NCI-H1436 (cell line): ENCODE results near the gene CNPY3.
"Not testable (repeated sequence)": the region's sequence is repeated elsewhere in the genome, so short reads cannot be mapped to it uniquely, and the experiment has no call there.

Experiments used
- DNase-seq: peaks from one replicate; lab custom pipeline; 2025; lab: John Stamatoyannopoulos, UW

The CNPY3 gene

DNA sequence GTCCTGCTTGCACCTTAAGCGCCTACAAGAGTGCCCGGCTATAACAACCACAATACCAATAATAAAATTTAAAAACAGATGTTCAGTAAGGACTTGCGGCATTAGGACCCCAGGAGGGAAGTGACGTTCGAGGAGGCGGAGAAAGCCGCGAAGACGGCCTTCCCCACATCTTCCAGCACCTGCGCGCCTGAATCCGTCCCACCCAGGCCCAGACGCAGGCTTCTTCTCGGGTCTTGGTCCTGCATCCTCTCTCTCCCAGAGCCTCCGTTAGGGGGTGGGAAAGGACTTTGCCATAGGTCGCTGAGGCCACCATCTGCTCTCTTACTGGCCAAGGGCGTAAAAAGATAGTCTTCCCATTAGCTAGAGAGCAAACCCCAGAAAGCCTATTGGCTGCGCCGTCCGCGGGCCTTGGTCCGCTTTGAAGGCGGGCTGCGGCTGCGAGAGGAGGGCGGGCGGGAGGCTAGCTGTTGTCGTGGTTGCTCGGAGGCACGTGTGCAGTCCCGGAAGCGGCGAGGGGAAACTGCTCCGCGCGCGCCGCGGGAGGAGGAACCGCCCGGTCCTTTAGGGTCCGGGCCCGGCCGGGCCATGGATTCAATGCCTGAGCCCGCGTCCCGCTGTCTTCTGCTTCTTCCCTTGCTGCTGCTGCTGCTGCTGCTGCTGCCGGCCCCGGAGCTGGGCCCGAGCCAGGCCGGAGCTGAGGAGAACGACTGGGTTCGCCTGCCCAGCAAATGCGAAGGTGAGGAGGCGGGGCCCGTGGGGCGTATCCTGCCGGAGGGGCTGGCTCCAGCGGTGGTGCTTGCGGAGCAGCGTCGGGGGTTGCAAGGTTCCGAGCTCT is at the start of gene CNPY3:
TSS of gene CNPY3 (plus strand) at position 495 of the 835 bp plus-strand sequence. CDS start at position 586, 91 bp downstream.
- DNase-seq, result peak; percentile 94

DNA sequence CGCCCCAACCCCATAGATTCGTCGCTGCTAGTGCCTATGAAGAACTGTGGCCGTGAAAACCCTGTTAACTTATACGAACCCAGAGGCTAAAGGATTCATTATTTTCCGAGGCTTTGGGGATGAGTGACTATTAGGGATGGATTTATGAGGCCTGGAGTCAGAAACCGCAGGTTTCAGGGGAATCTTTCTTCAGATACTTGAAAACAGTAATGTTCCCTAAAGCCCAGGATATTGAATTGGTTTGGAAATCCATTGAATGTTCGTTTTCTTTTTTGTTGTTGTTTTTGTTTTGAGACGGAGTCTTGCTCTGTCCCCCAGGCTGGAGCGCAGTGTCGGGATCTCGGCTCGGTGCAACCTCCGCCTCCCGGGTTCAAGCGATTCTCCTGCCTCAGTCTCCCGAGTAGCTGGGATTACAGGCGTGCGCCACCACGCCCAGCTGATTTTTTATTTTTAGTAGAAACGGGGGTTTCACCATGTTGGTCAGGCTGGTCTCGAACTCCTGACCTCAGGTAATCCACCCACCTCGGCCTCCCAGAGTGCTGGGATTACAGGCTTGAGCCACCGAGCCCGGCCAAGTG is 49.0 kb upstream of the CNPY3 start:
- not testable (repeated sequence) for DNase-seq

DNA sequence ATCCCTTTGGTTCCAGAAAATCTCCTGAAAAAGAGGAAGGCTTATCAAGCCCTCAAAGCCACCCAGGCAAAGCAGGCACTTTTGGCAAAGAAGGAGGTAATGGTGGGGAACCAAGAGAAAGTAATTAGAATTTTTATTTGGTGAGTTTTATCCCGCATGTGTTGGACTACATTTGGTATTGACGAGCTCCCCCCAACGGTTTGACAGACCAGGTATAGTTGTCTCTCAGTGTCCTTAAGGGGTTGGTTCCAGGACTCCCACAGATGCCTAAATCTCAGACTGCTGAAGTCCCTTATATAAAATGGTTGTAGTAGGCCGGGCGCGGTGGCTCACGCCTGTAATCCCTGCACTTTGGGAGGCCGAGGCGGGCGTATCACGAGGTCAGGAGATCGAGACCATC is 48.4 kb upstream of the CNPY3 start:
- DNase-seq, result not testable (repeated sequence)

DNA sequence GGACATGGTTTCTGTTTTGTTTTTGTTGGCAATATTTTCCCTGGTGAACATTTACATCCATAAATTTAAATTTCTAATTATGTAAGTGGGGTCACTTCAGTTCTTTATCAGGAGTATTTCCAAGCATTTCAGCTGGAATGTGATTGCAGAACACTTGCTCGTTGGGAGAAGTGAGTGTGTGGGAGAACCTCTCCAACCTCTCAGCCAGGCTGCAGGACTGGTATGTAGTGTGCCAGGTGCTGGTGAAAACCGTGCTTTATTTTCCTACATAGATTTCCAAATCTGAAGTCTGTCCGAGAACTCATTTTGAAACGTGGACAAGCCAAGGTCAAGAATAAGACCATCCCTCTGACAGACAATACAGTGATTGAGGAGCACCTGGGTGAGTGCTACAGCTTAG is 43.6 kb upstream of the CNPY3 start:
- DNase-seq, result no peak

DNA sequence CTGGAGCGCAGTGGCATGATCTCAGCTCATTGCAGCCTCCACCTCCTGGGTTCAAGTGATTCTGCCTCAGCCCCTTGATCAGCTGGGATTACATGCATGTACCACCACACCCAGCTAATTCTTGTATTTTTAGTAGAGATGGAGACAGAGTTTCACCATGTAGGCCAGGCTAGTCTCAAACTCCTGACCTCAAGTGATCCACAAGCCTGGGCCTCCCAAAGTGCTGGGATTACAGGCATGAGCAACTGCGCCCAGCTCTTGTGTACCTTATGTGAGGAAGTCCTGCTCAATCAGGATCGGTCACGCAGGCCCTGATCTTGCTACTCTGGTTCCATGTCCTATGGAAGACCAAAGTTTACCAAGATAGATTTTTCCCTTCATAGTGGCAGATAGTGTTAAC is 41.1 kb upstream of the CNPY3 start:
- not testable (repeated sequence) for DNase-seq

DNA sequence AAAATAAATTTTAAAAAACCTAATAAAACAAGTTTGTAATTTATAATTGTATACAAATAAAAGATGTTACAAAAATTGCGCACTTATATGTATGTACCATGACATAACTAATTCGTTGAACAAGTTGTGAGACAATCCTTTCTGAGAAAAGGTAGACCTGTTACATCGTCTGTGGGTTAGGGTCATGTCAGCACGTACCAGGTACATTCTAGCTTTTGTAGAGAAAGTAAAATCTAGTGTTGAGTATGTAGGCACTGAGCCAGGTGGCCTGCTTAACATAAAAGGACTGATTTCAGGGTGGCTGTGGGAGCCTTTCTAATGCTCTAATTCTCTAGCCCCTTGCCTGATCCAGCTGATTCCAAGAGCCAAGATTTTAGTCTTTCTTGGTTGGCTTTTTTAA is 39.5 kb upstream of the CNPY3 start:
- DNase-seq, result no peak

DNA sequence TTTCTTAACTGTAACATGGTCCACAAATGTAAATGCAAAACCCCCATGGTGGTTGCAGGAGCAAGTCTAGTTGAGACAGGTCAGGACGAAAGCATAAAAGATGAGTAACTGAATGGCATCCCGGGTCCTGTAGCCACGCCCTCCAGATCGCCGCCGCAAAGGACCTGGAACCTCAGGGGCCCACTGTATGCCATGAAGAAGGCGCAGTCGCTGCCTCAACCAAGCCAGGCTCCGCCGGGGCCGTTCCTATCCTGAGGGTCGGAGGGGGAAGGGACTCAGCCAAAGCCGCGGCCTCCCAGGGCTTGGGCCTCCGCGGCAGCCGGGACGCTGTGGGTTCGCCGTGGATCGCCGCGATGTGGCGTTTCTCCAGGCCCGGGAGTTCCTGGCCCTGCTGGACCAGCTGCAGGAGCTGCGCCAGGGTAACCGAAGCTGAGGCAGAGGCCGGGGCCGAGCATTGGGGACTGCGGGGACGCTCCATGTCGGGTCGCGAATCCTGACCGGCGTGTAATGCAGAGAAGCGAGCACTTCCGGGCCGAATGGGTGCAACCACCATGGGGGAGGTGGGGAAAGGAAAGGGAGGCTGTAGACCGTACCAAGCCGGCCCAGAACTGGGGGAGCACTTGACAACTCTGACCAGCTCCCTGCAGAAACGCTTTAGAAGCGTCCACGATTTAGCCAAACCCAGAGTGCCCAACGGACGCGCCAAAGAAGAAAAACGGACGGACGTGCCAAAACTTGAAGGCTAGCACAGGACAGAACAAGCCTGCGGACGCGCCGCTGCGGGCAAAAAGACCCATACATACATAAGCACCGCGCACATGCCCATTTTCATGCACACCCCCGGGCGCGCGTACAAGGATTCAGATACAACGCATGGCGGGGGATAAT is 38.7 kb upstream of the CNPY3 start:
- DNase-seq, result peak; percentile 86

DNA sequence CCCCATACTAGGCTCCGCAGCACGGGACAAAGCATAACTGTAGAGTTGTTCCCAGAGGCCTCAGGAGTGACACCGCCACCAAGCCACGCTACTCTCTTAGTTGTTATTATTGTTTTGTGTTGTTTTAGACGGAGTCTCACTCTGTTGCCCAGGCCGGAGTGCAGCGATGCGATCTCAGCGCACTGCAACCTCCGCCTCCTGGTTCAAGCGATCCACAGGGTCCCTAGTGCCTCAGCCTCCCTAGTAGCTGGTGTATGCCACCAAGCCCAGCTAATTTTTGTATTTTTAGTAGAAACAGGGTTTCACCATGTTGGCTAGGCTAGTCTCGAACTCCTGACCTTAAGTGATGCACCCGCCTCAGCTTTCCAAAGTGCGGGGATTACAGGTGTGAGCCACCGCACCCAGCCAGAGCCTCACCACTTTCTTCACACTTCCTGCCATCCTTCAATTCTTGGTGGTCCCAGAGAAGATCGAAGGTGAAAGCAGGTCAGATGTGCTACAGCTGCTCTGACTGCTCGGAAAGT is 38.0 kb upstream of the CNPY3 start:
- DNase-seq, result no peak

DNA sequence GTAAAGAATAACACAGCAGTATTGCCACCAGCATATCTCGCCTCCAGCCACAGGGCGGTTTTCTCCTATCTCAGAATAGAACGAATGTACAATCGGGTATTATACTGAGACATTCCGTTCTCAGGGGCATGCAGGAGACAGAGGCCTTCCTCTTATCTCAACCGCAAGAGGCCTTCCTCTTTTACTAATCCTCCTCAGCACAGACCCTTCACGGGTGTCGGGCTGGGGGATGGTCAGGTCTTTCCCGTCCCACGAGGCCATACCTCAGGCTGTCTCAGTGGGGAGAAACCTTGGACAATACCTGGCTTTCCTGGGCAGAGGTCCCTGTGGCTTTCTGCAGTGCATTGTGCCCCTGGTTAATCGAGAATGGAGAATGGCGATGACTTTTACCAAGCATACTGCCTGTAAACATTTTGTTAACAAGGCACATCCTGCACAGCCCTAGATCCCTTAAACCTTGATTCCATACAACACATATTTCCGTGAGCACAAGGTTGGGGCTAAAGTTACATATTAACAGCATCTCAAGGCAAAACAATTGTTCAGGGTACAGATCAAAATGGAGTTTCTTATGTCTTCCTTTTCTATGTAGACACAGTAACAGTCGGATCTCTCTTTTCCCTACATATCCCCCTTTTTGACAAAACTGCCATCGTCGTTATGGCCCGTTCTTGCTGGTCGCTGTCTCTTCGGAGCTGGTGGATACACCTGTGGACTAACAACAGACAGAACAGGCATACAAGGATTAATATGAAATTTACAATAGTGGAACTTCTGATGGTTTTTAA is 35.0 kb upstream of the CNPY3 start:
- DNase-seq, result not testable (repeated sequence)

DNA sequence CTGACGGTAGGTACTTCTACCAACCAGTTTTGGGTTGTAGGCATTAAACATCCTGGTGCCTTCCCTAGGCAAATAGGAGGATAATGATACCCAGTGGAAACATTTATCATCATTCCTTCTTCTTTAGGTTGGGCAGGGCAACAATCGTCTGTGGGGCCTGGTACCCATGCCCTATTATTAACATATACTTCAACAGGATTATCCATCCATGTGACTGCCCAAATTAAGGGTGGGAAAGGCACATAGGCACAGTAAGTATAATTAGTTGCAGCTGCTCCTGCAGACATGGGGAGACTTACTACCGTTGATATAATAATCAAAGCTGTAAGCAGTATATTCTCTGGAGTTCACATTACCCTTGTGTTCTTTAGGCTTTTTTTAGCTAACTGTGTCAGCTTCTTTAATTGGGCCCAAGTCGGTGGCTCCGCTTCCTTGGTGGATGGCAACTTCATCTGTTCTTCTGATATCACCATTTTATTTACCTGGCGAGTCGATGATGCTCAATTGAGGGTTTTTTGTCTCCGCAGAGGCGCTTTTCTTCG is 33.0 kb upstream of the CNPY3 start:
- peak; percentile 79 for DNase-seq

DNA sequence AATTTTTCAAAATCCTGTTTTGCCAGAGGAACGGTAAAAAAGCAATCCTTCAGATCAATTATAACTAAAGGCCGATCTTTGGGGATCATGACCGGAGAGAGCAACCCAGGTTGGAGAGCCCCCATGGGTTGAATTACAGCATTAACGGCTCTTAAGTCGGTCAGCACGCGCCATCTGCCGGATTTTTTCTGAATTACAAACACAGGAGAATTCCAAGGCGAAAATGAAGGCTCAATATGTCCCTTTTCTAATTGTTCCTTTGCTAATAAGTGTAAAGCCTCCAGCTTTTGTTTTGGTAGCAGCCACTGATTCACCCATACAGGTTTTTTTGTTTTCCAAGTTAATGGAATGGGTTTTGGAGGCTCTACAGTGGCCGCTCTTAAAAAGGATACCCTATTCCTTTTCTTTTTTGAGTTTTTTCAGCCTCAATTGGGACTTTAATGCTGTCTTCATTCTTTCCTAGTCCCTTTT is 30.4 kb upstream of the CNPY3 start:
- peak; percentile 69 for DNase-seq

DNA sequence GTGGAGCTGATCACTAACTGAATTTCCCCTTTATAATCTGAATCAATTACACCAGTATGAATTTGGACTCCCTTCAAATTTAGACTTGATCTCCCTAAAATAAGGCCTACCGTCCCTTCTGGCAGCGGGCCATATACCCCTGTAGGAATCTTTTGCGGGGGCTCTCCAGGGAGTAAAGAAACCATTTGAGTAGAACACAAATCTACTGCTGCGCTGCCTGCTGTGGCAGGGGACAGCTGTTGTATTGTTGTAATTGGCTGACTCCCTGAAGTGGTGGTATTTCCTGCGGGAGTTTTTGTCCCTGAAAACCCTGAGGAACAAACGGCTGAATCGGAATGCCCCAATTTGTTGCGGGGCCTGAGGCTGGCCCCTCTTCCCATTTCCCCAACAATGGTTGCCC is 29.4 kb upstream of the CNPY3 start:
- no peak for DNase-seq

DNA sequence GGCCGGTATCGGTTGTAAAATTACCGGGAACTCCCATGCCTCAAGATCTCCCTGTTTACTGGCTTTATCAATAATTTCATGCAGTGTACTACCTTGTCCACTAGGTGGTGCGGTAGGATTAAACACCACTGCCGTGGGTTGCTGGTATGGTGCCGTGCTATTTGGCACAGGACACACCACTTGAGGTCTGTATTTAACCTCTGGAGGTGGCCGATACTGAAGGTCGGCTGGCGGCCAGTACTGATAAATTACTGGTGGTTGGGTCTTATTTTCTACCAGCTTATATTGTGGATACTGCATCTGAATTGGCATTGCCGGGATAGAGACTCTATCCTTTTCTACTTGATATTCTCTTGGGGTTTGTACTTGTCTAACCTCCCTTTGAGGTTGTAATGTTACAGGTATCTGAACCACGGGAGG is 27.7 kb upstream of the CNPY3 start:
- peak; percentile 73 for DNase-seq

DNA sequence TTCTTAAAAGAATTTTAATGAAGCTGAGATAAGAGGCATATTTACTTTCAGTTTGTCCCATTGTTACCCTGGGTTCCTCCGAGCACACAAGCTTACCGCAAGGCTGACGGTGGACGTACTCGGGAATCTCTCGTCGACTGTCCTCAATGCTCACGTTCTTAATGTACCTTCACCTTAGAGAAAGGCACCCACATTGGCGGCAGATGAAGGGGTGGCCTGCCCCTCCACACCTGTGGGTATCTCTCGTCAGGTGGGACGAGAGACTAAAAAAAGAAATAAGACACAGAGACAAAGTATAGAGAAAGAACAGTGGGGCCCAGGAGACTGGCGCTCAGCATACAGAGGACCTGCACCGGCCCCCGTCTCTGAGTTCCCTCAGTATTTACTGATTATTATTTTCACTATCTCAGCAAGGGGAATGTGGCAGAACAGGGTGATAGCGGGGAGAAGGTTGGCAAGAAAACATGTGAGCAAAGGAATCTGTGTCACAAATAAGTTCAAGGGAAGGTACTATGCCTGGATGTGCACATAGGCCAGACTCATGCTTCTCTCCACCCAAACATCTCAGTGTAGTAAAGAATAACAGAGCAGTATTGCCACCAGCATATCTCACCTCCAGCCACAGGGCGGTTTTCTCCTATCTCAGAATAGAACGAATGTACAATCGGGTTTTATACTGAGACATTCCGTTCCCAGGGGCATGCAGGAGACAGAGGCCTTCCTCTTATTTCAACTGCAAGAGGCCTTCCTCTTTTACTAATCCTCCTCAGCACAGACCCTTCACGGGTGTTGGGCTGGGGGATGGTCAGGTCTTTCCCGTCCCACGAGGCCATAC is 26.6 kb upstream of the CNPY3 start:
- DNase-seq, result not testable (repeated sequence)

DNA sequence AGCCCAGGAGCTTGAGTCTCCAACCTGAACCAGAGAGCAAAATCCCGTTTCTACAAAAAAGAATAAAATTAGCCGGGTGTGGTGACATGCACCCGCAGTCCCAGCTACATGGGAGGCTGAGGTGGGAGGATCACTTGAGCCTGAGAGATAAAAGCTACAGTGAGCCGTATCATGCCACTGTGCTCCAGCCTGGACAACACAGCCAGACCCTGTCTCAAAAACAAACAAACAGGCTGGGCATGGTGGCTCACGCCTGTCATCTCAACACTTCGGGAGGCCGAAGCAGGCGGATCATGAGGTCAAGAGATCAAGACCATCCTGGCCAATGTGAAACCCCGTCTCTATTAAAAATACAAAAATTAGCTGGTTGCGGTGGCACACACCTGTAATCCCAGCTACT is 24.8 kb upstream of the CNPY3 start:
- DNase-seq, result no peak

DNA sequence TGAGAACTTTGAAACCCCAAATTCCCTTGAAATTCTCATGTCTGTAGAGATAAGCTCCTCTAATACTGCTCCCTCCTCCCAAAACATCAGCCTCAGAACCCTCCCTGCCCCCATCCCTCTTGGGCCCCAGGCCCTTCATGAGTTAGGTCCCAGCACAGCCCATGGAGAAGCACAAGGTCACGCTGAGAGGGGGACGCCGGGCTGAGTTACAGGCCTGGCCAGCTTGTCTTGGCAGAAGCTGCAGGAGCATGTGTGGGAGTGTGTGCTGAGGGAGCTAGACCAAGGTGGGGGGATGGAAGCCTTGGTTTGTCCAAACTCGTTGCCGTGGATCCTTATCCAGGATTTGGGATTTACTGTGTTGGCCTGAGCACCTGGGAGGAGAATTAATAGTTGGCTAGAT is 21.9 kb upstream of the CNPY3 start:
- DNase-seq, result no peak

DNA sequence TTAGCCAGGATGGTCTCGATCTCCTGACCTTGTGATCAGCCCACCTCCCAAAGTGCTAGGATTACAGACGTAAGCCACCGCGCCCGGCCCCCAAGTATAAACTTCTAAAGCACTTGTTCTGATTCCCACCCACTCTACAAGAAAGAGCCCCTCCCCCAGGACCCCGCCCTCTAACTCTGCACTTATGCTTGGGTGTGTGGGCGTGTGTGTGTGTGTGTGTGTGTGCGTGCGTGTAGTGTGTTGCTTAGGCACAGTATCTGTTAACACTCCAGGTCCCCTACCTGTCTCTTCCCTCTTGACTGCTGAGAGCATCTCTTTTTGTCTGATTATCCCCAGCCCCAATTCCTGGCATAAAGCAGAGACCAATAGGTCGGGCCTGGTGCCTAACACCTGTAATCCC is 19.4 kb upstream of the CNPY3 start:
- no peak for DNase-seq

DNA sequence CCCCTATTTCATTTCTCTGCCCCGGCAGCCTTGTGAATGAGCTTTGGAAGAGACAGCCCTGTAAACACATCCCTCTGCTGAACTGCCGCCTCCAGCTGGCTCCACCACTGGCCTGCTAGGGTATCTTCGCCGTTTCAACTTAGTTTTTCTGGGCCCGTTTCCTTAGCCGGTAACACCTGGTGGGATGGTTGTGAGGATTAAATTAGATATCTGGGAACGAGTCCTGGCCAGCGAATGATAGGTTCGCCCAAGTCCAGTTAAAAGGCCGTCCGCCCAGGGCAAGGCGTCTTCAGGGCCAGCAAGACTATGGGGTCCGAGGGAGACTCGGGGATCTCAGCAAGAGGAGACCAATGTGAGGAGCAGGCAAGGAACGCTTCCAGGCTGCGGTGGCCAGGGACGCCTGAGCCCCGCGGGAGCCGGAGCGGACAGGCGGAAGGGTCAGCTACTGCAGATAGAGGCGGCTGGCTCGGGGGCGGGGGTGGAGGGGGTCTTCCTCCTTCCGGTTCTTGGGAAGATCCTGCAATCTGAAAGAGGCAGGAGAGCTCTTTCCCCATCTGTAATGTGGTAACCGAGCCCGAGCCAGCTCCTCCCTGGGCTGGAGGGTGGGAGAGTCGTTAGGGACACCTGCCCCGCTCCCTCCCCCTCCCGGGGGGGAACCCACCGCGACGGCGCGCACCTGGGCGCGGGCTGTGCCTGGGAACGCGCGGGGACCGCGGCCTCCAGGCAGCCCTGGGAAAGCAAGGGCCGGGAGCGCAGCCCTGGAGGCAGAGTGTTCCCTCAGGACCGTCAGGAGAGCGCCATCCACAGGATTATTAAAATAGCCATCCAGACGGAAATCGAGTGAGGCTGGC is 17.9 kb upstream of the CNPY3 start:
- no peak for DNase-seq

DNA sequence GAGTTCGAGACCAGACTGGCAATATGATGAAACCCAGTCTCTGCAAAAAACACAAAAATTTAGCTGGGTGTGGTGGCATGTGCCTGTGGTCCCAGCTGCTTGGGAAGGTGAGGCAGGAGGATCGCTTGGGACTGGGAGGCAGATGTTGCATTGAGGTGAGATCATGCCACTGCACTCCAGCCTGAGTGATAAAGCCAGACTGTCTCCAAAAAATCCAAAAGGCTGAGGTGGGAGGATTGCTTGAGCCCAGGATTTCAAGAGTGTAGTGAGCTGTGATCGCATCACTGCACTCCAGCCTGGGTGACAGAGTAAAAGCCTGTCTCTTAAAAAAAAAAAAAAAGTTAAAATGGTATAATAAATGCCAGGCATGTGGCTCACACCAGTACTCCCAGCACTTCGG is 14.7 kb upstream of the CNPY3 start:
- no peak for DNase-seq
